ENCODE data around the gene CDKN2A. TPM values are rescaled to one million over a fixed set of nuclear protein-coding genes. Genes with fewer than 3 reads are reported as not detected.

Gene CDKN2A
- polyA plus RNA-seq, 1 donor (not counting 4 experiments of a cell fraction or from before 2014, with no cell fraction given): 65.3 TPM

DNA sequence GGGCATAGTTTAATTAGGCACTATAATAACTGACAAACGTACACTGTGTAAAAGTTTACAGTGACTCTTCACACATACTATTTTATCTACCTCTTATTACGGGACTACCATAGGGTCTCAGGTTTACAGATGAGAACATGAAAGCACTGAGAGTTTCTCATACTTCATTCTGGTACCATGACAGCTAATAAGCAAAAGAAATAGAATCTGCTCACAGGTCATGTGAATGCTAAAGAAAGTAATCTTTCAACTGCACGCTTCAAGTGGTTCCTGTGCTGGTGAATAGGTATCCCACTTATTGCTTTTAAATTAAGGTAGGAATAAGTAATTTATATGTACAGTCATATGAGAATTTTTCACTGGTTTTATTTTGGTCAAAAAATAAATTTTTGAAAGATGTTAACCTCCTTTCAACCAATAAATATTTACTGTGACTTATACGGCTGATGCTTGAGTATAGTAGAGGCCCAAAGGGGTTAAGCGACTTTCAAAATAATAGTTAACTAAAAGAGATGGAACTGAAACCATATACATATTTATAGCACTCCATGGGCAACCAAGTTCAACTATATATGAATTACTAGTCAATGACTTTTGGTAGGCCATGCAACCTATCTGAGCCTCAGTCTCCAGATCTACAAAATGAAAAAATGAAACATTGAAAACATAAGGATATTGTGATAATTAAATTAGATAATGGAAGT, 8.1 kb downstream of the CDKN2A start:
- no peak overlapping the region for H3K4me3 ChIP-seq (ENCODE audit: control insufficient read depth in 2 of 3, extremely low read depth in 1 of 3, insufficient read depth in 2 of 3, low read depth in 1 of 3, low read length in 3 of 3)
- H3K27ac ChIP-seq (ENCODE audit: control insufficient read depth, insufficient read depth, low read length): no peak overlapping the region
- peak; percentile 41 for FAIRE-seq
- no peak for TF ChIP-seq EZH2 (IDR thresholded peaks at IDR 0.05; ENCODE audit: low read length)
- no peaks in the 10 kb centered on the region for H3K27me3 ChIP-seq (ENCODE audit: control insufficient read depth, extremely low read depth, insufficient read depth, low read length)
- H3K9me3 ChIP-seq (ENCODE audit: control insufficient read depth, low read depth, low read length): no peaks in the 10 kb centered on the region
- DNase-seq (ENCODE audit: low read depth, low spot score): no peak
- no peak overlapping the region for H3K4me2 ChIP-seq (ENCODE audit: control insufficient read depth, extremely low read depth, insufficient read depth, low read depth, low read length)
- peaks cover 4% of the 10 kb centered on the region for H3K79me2 ChIP-seq (ENCODE audit: control insufficient read depth, insufficient read depth, low read length)
- H3K9me1 ChIP-seq (ENCODE audit: control insufficient read depth, extremely low read depth, insufficient read depth, low read length): no peaks in the 10 kb centered on the region
- no peak overlapping the region for H2AFZ ChIP-seq (ENCODE audit: control insufficient read depth, low read length)
- H4K20me1 ChIP-seq (ENCODE audit: control insufficient read depth, extremely low read depth, insufficient read depth, low read length): no peaks in the 10 kb centered on the region
- H3K9ac ChIP-seq (ENCODE audit: control insufficient read depth, extremely low read depth, insufficient read depth, low read length): no peak overlapping the region
- H3K4me1 ChIP-seq (ENCODE audit: control insufficient read depth, extremely low read depth, insufficient read depth, low read length): peaks cover 6% of the 10 kb centered on the region
- H3K36me3 ChIP-seq (ENCODE audit: control insufficient read depth in 2 of 2, extremely low read depth in 1 of 2, insufficient read depth in 2 of 2, low read length in 2 of 2): no peaks in the 10 kb centered on the region
- dilution Hi-C loops (cut with MboI; ENCODE audit: extremely low pct_ligation_motif_present, low sequenced_read_pairs): no loop called here

- Histone ChIP-seq H3K4me2 (ENCODE audit: control insufficient read depth, extremely low read depth, insufficient read depth, low read depth, low read length) (no peak overlapping the region), H3K9me1 (ENCODE audit: control insufficient read depth, extremely low read depth, insufficient read depth, low read length) (no peaks in the 10 kb centered on the region), H3K4me3 (ENCODE audit: control insufficient read depth in 2 of 3, extremely low read depth in 1 of 3, insufficient read depth in 2 of 3, low read depth in 1 of 3, low read length in 3 of 3) (no peak overlapping the region), H3K79me2 (ENCODE audit: control insufficient read depth, insufficient read depth, low read length) (no peaks in the 10 kb centered on the region), H3K9me3 (ENCODE audit: control insufficient read depth, low read depth, low read length) (no peaks in the 10 kb centered on the region), H3K27ac (ENCODE audit: control insufficient read depth, insufficient read depth, low read length) (no peak overlapping the region), H3K9ac (ENCODE audit: control insufficient read depth, extremely low read depth, insufficient read depth, low read length) (no peak overlapping the region), H4K20me1 (ENCODE audit: control insufficient read depth, extremely low read depth, insufficient read depth, low read length) (no peaks in the 10 kb centered on the region), H2AFZ (ENCODE audit: control insufficient read depth, low read length) (no peak overlapping the region), H3K27me3 (ENCODE audit: control insufficient read depth, extremely low read depth, insufficient read depth, low read length) (no peaks in the 10 kb centered on the region), H3K4me1 (ENCODE audit: control insufficient read depth, extremely low read depth, insufficient read depth, low read length) (peaks cover 3% of the 10 kb centered on the region), H3K36me3 (ENCODE audit: control insufficient read depth in 2 of 2, extremely low read depth in 1 of 2, insufficient read depth in 2 of 2, low read length in 2 of 2) (no peaks in the 10 kb centered on the region)
- TF ChIP-seq CTCF (optimal IDR thresholded peaks at IDR 0.05 in 1 of 3, IDR thresholded peaks at IDR 0.05 in 1 of 3, conservative IDR thresholded peaks at IDR 0.05 in 1 of 3; ENCODE audit: extremely low read depth in 1 of 3, insufficient read depth in 2 of 3, low read length in 3 of 3) (no peak), EZH2 (IDR thresholded peaks at IDR 0.05; ENCODE audit: low read length) (no peak)
- DNase-seq (ENCODE audit: low read depth, low spot score) (no peak), FAIRE-seq (no peak)
- dilution Hi-C loops (cut with MboI; ENCODE audit: extremely low pct_ligation_motif_present, low sequenced_read_pairs): no loop called here
These were observed 10.1 kb downstream of the CDKN2A start for GRCh38 chr9:21984101-21984500.

GRCh38 chr9:21983561-21983935, 10.6 kb downstream of the CDKN2A start:
- Histone ChIP-seq H3K4me2 (ENCODE audit: control insufficient read depth, extremely low read depth, insufficient read depth, low read depth, low read length) (no peak overlapping the region), H2AFZ (ENCODE audit: control insufficient read depth, low read length) (no peak overlapping the region), H3K36me3 (ENCODE audit: control insufficient read depth in 2 of 2, extremely low read depth in 1 of 2, insufficient read depth in 2 of 2, low read length in 2 of 2) (no peaks in the 10 kb centered on the region), H3K79me2 (ENCODE audit: control insufficient read depth, insufficient read depth, low read length) (no peaks in the 10 kb centered on the region), H3K4me3 (ENCODE audit: control insufficient read depth in 2 of 3, extremely low read depth in 1 of 3, insufficient read depth in 2 of 3, low read depth in 1 of 3, low read length in 3 of 3) (no peak overlapping the region), H3K27ac (ENCODE audit: control insufficient read depth, insufficient read depth, low read length) (no peak overlapping the region), H3K27me3 (ENCODE audit: control insufficient read depth, extremely low read depth, insufficient read depth, low read length) (peaks cover 2% of the 10 kb centered on the region), H3K9ac (ENCODE audit: control insufficient read depth, extremely low read depth, insufficient read depth, low read length) (no peak overlapping the region), H3K4me1 (ENCODE audit: control insufficient read depth, extremely low read depth, insufficient read depth, low read length) (no peaks in the 10 kb centered on the region), H4K20me1 (ENCODE audit: control insufficient read depth, extremely low read depth, insufficient read depth, low read length) (no peaks in the 10 kb centered on the region), H3K9me3 (ENCODE audit: control insufficient read depth, low read depth, low read length) (no peaks in the 10 kb centered on the region), H3K9me1 (ENCODE audit: control insufficient read depth, extremely low read depth, insufficient read depth, low read length) (no peaks in the 10 kb centered on the region)
- peak; percentile 23 for FAIRE-seq
- TF ChIP-seq CTCF (optimal IDR thresholded peaks at IDR 0.05 in 1 of 3, IDR thresholded peaks at IDR 0.05 in 1 of 3, conservative IDR thresholded peaks at IDR 0.05 in 1 of 3; ENCODE audit: extremely low read depth in 1 of 3, insufficient read depth in 2 of 3, low read length in 3 of 3): no peak
- TF ChIP-seq EZH2 (IDR thresholded peaks at IDR 0.05; ENCODE audit: low read length): no peak
- dilution Hi-C loops (cut with MboI; ENCODE audit: extremely low pct_ligation_motif_present, low sequenced_read_pairs): no loop called here
- DNase-seq (ENCODE audit: low read depth, low spot score): no peak
